ENCODE data around the gene CHSY1.

GRCh38 chr15:101178479-101178878 is 73.4 kb downstream of the CHSY1 start:
- TF ChIP-seq CTCF (IDR thresholded peaks at IDR 0.05) (no peak), POLR2A (IDR thresholded peaks at IDR 0.05) (no peak)
